Loucy (cell line): ENCODE data around the gene ALDH4A1.

Experiments used
- EZH2phosphoT487 ChIP-seq: fragments of 200-600 bp; IDR thresholded peaks from 2 replicates; pipeline ENCODE4 v1.6.1; 2018; ENCODE audit warnings: antibody characterized with exemption, mild to moderate bottlenecking, moderate library complexity, borderline replicate concordance
- TF ChIP-seq, protein P1 (sequence below): fragments of 200-600 bp; sonication (generic); conservative IDR thresholded peaks from 2 replicates; pipeline ENCODE4 v1.5.1; 2014; ENCODE audit warnings: mild to moderate bottlenecking, antibody characterized with exemption, low read length

DNA sequence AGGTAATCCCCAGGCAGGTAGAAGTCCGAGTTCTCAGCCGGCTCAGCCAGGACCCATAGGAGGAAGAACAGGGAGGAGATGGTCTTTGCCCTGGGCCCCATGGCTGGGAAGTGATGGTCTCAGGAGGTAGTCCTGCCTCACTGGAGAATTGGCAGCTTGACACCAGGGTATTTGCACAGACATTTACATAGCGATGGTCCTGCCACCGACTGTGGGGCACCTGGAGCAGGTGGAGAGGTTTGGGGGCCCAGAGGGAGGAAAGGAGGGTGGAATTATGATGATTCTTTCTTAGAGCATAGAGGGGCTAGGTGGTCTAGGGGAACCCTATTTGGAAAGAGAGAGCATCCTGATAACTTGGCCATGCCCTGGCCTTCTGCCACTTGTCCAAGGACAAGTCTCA lies 42.8 kb downstream of the ALDH4A1 start, which contains the start of gene TAS1R2:
- TF ChIP-seq, protein P1, sequence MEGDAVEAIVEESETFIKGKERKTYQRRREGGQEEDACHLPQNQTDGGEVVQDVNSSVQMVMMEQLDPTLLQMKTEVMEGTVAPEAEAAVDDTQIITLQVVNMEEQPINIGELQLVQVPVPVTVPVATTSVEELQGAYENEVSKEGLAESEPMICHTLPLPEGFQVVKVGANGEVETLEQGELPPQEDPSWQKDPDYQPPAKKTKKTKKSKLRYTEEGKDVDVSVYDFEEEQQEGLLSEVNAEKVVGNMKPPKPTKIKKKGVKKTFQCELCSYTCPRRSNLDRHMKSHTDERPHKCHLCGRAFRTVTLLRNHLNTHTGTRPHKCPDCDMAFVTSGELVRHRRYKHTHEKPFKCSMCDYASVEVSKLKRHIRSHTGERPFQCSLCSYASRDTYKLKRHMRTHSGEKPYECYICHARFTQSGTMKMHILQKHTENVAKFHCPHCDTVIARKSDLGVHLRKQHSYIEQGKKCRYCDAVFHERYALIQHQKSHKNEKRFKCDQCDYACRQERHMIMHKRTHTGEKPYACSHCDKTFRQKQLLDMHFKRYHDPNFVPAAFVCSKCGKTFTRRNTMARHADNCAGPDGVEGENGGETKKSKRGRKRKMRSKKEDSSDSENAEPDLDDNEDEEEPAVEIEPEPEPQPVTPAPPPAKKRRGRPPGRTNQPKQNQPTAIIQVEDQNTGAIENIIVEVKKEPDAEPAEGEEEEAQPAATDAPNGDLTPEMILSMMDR, result no peak
- no peak for TF ChIP-seq EZH2phosphoT487
